ENCODE results near the gene CA11. TPM values are rescaled to one million over a fixed set of nuclear protein-coding genes. Genes with fewer than 3 reads are reported as not detected.
"Not testable (repeated sequence)": the region's sequence is repeated elsewhere in the genome, so short reads cannot be mapped to it uniquely, and the experiment has no call there.

CA11 gene
- total RNA-seq, 1 experiment from 2014 or later: 2.3 TPM

DNA sequence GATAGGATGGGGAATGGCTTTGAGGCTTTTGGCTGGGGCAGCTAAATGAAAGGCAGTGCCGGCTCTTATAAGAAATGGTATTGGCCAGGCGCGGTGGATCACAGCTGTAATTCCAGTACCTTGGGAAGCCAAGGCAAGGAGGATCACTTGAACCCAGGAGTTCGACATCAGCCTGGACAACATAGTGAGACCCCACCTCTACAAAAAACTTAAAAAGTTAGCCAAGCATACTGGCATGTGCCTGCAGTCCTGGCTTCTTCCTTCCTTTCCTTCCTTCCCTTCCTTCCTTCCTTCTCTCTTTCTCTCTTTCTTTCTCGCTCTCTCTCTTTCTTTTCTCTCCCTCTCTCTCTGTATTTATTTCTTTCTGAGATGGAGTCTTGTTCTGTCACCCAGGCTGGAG is 3.1 kb downstream of the CA11 start:
- DNase-seq (ENCODE audit: low spot score): no peak

DNA sequence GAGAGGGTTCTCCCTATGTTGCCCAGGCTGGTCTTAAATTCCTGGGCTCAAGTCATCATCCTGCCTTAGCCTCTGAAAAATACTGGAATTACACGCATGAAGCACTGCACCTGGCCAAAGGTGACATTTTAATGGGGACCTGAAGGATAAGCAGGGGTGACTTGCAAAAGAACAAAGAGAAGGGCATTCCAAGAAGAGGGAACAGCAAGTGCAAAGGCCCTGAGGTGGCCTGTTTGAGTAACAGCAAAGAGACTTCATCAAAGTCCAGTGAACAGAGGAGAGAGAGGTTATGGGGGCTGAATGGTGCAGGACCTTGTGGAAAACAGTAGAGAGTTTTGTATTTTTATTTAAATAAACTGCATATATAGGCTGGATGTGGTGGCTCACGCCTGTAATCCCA is 4.1 kb downstream of the CA11 start:
- DNase-seq (ENCODE audit: low spot score): no peak

DNA sequence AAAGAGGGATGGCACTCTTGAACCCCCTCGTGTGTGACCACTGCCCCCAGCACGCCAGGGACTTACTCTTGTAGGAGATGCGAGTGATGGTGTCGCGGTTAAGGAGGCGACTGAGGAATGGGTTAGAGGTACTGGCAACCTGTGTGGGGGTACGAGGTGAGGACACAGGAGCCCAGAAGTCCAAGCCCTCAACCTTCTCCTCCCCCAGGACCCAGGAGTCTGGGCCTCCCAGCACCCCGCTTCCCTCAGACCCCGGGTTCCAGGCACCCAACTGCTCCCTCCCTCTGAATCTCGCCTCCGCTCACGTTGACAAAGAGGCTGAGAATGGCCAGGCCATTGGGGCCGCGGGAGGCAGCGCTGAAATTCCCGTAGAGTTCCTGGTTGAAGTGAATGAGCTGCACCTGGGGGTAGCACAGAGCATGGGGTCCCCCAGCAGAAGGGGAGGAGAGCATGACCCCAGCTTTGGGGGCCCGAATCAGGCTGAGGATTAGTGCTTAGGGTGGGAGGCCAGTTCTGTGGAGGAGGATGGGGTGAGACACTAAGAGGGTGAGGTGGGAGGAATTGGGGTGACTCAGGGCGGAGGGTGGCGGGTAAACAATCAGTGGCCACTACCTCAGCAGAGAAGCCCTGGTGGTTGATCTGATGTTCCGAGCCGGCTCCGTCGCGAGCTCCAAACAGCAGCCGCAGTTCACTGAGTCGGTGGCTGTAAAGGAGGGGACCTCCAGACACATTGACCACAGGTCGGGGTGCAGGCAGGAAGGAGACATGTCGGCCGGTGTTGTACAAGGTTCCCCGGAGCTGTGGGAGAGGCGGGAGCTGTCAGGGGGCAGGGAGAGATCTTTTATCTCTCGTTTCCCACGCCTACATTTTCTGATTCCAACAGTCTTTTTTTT is 6.3 kb downstream of the CA11 start:
- no peak for DNase-seq (ENCODE audit: low spot score)

DNA sequence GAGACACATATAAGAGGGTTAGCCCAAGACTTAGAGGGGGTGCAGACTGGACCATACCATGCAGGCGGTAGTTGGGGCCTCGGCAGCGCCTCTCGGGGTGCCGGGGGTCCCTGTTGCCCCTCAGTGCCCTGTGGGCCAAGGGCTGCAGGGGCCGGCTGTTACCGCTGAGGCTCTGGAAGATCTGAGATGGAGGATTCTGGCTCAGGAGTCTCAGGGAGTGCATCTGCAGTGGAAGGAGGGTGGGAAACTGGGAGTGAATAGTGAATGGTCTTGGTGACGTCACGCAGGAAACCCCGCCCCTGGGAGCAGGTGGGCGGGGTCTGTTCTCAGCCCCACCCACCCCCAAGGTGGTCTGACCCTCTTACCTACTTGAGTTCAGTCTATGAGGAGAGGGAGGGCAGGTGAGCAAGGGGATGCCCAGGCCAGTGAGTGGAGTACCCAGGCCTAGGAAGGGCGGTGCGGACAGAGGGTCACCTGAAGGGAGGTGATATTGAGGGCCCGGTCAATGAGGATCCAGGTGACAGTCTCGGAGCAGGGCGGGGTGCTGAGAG is 7.1 kb downstream of the CA11 start:
- no peak for DNase-seq (ENCODE audit: low spot score)

DNA sequence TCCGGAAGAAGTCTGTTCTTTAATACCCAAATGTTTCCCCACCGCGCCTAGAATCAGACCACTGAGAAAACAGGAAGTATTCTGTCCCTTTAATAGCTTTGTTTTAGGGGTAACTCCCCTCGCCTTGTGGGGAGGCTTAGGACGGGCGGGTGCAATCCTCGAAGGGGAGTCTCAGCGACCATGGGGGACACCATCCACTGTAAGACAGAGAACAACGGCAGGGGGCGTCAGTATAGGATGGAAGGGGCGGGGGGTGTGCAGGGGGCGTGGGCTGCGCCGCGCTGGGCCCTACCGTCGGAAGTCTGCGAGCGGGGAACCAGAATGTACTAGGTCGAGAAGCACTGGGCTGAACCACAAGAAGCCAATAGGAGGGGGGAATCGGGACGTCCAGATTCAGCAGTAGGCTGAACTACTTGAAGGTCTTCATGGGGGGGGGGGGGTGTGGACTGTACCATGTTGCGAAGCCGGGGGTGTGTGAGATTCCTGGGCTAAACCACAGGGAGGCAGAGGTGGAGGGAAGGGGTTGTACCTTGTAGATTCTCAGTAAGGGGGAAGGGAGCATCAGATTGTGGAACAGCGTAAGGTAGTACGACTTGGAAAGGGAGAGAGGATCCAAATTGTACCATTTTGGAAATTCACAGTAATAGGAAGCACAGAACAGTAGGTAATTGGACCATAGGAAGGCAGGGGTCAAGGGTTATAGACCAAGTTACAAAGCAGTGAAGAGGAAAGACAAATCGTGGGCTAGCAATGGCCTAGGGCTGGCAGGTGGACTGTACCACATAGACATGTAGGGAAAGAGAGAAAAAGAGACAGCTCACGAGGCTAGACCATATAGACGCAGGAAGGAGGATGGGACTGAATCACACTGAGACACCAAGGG is 7.8 kb downstream of the CA11 start:
- peak; percentile 80 for DNase-seq (ENCODE audit: low spot score)

DNA sequence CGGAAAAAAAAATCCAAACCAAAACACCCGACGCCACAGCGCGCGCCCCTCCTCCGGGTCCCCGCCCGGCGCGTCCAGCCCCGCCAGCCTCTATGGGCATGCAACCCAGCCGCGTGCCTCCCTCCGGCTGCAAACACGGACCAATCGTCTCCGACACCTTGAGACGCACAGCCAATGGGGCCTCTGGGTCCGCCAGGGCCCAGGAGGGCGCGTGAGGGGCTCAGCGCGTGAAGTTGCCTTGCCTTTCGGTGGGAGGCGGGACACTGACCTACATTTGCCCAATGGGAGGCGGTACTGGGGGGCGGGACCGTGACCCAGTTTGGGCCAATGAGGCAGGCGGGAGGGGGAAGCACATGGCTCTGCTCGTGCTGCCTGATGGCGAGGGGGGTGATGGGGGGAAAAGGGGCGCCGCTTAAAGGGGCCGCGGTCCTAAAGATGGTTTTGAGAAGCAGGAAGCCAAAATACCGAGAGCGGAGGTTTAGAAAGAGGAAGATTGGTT is 8.5 kb downstream of the CA11 start:
- peak; percentile 91 for DNase-seq (ENCODE audit: low spot score)

DNA sequence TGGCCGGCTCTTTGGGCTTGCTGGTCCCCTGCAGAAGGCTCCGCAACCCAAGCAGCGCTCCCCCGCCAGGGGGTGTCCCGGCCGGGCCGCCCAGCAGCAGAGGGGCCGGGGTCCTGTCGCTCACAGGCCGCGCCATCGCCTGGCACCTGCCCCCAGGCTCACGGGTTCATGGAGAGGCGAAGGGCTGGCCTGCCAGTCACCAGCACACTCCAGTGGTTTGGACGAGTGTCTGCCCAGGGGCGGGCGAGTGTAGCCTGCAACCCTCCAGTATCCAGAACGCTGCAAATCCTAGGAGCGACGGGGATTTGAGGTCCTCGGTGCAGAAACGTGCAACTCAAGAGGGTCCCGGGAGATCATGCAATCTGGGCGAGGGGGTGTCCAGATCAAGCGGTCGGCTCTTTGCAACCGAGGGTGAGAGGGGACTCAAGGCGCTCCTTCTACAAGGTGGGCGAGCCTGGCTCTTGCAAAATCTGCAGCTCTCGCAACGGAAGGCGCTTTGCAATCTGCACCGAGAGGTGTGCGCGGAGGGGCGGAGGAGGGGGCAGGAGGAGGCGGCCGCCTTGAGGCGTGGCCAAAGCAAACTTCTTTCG is 9.0 kb downstream of the CA11 start, which contains the start of gene DBP:
Gene DBP, minus strand, starts transcription at position 521 of the 590 bp plus-strand sequence. Its CDS starts 385 bp downstream, at position 136.
- DNase-seq (ENCODE audit: low spot score): no peak

DNA sequence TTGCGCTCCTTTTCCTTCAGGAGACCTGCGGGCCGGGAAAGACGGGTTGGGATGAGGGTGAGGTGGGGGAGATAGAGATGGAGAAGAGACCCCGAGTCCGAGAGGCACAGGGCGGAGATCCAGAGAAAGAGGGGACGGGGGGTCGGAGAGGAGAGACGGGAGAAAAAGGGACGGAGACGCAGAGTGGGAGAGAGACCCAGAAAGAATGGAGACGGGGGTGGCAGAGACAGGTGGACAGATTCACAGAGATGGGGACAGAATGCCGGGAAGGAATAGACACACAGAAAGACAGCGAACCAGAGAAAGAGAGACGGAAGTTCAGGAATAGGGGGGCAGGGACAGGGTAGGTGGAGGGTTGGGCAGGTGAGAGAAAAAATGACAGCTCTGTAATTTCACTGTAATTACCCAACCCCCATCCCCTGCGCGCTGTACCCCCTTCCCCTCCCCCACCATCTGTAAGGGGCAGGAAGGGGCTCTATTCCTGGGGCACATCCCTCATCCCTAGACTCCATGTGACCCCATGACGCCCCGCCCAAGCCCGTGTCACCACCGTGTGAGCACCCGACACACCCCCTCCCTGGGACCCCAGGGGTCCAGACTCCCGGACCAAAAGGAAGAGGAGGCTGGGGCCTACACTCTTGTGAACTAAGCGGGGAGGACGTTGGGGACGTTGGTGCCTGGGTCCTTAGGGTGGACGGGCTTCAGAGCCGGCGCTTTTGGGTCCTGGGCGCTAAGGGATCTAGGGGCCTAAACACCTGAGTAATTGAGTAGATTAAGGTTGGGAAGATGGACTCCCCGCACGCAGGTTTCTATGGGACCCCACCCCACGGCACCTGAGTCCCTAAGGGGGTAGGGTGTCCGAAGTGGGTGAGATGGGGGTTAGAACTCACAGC is 9.8 kb downstream of the CA11 start:
- DNase-seq (ENCODE audit: low spot score): no peak

DNA sequence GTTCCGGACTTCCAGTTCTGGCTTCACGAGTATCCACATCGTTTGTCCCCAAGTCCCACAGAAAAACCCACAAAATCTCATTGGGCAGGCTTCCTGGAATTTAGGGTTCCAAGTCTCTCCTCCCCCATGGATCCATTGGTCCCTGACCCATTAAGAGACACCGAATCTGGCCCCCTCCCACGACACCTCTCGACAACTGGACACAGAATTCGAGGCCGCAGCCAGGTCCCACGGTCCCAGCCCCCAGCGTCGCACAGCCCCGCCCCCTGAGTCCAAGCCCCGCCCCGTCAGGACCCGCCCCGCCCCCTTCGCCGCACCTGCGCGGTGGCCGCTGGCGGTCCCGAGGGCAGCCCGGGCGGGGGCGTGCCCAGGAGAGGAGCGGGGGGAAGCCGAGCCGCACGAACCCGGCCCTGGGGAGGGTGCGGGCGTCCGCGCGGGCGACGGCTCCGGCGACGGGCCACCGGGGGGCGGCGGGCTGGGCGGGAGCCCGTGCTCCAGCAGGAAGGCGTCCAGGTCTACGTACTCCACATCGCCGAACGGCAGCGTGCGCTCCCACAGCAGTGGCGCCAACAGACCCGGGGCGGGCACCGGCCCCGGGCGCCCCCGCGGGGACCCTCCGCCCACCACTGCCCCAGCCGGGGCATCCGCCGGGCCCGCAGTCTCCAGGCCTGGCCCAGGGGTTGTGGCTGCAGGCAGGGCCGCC is 10.6 kb downstream of the CA11 start:
- DNase-seq (ENCODE audit: low spot score): no peak

DNA sequence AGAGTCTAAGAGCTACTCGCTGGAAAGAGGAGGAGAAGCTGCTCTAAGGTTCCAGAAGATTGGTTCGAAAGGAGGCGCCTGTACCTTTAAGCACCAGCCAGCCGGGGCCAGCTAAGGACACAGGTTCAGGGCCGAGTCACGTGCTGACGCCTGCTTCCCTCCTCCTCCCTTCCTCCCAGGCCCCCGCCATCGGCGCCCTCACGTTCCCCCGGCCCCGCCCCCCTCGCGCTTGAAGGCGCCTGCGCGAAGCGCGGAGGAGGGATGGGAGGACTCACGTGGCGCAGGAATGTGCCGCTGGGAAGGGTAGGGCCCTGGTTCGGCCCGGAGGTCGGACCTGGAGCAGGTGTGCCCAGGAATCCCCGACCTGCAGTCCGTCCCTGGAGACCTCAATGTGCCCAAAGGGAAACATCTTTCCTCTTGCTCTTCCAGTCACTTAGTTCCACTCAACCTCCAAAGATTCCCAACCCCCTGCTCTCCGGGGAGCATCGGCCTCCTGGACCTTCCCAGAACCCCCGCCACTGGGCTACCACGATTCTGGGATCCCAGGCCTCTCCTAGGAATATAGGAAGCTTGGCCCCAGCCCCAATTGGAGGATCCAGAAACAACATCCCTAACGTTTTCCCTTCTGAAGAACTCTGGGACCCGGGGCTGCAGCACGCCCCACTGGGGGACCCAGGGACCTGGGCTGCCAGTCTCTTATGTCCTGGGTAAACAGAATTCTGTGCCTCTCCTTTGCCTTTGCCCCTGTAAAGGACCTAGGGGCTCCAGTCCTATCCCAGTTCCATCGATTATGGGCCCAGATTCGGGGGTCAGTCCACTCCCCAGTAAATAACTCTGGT is 11.3 kb downstream of the CA11 start:
- peak; percentile 87 for DNase-seq (ENCODE audit: low spot score)

DNA sequence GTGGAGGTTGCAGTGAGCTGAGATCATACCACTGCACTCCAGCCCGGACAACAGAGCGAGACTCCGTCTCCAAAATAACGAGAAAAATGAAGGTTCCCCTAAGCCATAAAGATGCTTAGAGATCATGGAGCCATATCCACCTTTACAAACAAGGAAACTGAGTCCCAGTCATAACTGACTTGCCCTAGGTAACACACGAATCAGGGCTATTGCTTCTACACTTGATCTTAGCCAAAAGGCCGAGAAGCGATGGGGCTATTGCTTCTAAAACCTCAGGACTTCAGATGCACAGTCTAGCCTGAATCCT is 12.0 kb downstream of the CA11 start:
- DNase-seq (ENCODE audit: low spot score): no peak

DNA sequence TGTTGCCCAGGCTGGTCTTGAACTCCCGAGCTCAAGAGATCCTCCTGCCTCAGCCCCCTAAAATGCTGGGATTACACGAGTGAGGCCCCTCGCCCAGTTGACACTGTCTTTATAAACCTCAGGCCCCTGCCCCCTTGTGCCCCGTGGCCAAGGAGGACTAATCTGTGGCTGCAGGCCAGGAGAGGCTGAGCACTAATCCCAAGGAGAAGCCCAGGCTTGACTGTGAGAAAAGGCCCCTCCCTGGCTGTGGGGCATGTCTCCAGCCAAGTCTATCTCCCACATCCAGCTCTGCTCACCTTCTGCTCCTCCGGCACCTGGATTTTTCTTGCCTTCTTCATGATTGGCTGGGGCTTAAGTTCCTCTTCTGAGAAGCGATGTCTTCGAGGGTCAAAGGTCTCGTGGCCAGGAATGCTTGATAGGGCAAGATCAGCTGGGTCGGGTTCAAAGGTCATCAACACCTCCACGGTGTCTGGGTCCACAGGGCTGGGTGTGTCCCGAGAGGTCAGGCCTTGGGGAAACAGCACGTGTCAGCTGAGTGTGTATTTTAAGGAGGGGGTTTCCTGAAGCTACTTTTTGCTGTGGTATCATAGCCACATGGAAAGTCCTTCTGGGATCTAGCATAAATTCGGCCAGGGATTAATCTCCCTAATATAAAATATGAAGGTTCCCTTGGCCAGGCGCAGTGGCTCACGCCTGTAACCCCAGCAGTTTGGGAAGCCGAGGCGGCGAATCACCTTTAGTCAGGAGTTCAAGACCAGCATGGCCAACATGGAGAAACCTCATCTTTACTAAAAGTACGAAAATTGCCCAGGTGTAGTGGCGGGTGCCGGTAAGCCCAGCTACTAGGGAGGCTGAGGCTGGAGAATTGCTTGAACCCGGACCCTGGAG is 12.6 kb downstream of the CA11 start:
- DNase-seq (ENCODE audit: low spot score): no peak

DNA sequence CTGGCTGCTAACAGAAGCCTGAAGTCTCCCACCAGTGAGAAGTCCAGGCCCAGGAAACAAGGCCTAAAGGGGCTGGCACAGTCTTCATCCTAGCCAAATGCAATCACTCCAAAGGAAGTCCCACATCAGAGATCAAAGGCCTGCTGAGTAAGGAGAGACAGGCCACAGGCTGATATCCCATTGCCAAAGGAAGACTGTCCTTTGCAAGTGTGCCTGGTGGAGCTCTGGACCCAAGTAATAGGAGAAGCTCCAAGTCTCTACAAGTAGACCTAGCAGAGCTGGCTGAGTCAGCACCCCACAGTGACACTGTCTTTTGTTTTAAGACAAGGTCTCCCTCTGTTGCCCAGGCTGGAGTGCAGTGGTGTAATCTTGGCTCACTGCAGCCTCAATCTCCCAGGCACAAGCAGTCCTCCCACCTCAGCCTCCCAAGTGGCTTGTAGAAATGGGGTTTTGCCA is 13.3 kb downstream of the CA11 start:
- DNase-seq (ENCODE audit: low spot score): no peak

DNA sequence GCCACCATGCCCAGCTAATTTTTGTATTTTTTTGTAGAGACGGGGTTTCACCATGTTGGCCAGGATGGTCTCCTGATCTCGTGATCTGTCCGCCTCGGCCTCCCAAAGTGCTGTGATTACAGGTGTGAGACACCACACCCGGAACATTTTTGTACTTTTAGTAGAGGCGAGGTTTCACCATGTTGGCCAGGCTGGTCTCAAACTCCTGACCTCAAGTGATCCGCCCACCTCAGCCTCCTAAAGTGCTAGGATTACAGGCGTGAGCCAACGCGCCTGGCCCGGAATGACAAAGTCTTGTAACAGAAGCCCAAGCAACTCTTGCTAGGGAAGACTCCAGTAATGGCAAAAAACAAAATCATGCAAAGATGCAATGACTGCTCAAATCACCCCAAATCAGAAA is 13.7 kb downstream of the CA11 start:
- DNase-seq (ENCODE audit: low spot score): not testable (repeated sequence)

DNA sequence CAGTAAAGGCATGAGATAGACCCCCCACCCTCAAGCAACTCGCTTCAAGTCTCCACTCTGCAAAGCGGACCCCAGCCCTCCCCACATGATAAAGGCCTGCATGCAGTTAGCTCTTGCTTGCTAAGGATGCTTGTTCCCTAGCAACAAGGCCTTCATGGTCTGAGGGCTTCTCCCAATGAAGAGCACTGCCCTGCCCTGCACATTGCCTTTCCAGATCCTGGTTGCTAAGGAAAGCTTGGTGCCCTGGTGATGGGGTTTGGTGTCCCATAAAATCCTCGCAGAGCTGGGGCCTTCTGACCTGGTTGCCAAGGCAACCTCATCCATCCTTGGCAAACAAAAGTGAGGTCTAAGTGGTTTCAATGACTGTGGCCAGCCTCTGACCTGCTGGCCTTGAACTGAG is 14.8 kb downstream of the CA11 start:
- DNase-seq (ENCODE audit: low spot score): no peak

DNA sequence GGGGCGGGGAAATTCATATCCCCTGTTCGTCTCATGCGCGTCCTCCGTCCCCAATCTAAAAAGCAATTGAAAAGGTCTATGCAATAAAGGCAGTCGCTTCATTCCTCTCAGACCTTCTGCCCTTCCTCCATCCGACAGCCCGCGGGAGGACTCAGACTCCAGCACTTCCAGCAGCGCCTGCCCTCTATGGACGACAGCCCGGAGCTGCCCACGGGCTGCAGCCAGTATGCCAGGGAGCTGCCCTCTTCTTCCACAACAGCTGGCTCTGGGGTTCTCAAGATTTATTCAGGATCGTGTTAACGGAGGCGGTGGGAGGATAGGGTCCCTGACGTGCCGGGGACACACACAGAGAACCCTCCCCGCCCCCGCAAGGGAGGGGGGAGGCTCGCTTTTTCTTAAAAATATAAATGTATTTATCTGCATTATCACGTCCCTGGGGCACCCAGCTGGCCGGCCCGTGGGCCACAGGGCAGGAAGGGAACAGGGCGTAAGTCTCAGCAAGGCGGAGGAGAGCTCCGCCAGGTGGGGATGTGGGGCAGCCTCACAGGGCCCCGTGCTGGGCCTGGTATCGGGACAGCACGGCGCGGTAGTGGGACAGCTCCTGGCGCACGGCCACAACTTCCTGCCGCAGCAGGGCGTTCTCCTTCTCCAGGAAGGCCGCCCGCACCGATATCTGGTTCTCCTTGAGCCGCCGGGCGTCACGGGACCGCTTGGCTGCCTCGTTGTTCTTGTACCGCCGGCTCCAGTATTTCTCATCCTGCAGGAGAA is 15.5 kb downstream of the CA11 start:
- no peak for DNase-seq (ENCODE audit: low spot score)

DNA sequence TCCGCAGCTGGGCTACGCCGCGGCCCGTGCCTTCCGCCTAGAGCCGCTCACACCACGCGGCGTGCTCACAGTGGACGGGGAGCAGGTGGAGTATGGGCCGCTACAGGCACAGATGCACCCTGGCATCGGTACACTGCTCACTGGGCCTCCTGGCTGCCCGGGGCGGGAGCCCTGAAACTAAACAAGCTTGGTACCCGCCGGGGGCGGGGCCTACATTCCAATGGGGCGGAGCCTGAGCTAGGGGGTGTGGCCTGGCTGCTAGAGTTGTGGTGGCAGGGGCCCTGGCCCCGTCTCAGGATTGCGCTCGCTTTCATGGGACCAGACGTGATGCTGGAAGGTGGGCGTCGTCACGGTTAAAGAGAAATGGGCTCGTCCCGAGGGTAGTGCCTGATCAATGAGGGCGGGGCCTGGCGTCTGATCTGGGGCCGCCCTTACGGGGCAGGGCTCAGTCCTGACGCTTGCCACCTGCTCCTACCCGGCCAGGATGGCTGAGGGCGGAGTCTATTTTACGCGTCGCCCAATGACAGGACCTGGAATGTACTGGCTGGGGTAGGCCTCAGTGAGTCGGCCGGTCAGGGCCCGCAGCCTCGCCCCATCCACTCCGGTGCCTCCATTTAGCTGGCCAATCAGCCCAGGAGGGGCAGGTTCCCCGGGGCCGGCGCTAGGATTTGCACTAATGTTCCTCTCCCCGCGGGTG is 16.2 kb downstream of the CA11 start:
- no peak for DNase-seq (ENCODE audit: low spot score)

Data from A172 (cell line).